ENCODE data around the gene CAP1.
"Not testable (repeated sequence)": the region's sequence is repeated elsewhere in the genome, so short reads cannot be mapped to it uniquely, and the experiment has no call there.

The CAP1 gene

DNA sequence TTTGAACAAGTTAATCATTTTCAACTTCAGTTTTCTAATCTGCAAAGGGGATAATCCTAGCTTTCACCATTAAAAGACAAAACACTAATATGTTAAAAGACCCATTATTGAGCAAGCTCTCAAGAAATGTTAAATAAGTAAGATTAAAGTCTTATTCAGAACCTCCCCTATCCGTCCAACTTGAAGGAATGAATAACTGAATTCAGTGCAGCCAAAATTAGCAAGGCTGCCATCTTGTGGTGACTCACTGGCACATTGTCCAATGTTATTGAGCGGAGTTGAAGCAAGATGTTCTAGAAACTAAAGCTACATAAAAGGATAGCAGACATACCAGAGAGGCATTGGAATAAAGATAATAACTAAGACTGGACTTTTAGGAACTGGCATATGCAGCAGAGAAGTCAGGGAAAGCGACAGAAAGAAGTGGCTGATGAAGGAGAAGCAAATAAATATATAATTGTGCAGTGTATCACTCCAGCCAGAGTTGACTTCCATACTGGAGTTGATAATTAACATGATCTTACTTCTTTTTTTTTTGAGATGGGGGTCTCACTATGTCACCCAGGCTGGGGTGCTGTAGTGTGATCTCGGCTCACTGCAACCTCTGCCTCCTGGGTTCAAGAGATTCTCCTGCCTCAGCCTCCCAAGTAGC lies 8.2 kb upstream of the CAP1 start:
- peak in 1 of 2 donors; percentile 45 for DNase-seq (ENCODE audit: low read depth in 2 of 2)

GRCh38 chr1:40034869-40035268 lies 5.7 kb upstream of the CAP1 start:
- DNase-seq (ENCODE audit: low read depth in 2 of 2), result no peak

GRCh38 chr1:40036574-40036973 lies 4.0 kb upstream of the CAP1 start:
- DNase-seq (ENCODE audit: low read depth in 2 of 2), result no peak

DNA sequence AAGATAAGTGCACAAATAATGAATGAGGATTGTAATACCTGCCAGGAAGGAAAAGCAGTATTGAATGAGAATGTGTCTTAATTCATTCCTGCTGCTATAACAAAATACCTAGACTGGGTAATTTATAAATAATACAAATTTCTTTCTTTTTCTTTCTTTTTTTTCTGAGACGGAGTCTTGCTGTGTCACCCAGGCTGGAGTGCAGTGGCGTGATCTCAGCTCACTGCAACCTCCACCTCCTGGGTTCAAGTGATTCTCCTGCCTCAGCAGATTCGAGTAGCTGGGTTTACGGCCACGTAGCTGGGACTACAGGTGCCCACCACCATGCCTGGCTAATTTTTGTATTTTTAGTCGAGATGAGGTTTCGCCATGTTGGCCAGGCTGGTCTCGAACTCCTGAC lies 3.3 kb upstream of the CAP1 start:
- not testable (repeated sequence) for DNase-seq (ENCODE audit: low read depth in 2 of 2)

GRCh38 chr1:40038697-40039096 lies 1.8 kb upstream of the CAP1 start:
- no peak for DNase-seq (ENCODE audit: low read depth in 2 of 2)

DNA sequence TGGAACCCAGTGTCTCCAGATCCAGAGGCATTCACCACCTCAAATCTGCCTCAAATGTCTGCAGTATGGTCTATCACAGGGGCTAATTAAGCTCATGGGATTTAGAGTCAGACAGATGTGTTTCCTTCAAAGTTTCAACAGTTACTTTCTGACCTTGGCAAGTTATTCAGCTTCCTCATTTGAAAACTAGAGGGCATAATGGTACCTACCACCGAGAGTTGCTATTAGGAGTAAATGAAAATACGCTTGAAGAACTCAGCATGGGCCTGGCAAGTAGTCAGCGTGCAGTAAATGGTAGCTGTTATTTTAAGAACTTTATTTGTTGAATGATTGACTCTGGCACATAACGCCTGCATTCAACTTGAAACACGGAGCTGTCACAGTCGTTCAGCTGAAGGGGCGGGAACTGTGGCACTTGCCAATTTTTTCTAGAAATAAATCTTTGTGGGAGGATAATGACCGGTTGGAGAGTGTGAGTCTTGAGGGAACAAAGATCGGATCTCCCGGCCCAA lies 1.2 kb upstream of the CAP1 start:
- DNase-seq (ENCODE audit: low read depth in 2 of 2), result no peak

DNA sequence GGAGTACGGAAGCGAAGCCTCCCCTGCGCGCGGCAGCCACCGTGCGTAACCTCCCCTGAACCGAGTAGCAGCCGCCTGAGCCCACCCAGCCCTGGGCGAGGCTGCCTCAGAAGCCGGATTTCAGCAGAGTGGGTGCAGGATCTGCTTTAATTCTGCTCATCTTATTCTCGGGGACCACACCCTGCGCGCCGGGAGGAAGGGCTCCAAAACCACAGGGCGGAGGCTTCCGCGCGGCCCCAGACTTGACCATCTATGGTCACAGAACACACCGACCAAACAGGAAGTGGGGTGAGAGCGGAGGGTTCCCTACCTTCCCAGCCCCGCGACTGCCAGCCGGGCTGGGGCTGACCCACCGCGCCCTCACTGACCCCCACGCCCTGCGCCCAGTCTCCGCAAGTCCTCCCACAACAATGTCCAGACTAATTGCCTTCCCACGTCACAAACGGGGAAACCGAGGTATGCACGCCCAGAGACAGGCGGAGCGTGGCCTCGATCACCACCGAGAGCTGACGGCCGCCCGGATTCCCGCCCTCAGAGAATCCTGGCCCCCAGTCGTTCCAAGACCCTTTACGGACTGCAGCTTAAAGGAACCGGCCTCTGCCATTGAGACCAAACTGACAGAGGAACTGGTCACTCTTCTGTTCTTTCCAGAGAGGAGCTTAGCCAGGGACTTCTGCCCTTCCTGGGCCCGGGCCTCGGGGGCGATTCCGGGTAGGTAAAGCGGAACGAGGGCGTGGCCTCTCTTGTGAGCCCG lies 595 bp upstream of the CAP1 start:
- DNase-seq (ENCODE audit: low read depth in 2 of 2), result peak; percentile 64 to 70

GRCh38 chr1:40041466-40041838 lies 923 bp downstream of the CAP1 start:
- no peak for DNase-seq (ENCODE audit: low read depth in 2 of 2)

DNA sequence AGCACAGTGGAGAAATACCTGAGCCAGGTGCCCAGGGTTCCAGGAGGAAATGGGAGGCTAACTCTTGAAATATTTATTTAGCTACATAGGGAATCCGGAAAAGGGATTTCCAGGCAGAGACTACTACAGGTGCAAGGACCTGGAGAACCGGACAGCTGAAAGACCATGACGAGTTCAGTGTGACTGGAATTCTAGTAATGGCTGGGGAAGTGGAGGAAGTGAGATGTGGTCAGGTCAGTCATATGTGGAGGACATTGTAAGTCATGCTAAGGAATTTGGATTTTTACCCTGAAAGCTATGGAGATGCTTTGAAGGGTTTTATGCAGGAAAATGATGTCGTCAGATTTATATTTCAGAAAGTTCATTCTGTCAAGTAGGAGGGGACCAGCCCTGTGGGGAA lies 1.8 kb downstream of the CAP1 start:
- DNase-seq (ENCODE audit: low read depth in 2 of 2), result no peak

DNA sequence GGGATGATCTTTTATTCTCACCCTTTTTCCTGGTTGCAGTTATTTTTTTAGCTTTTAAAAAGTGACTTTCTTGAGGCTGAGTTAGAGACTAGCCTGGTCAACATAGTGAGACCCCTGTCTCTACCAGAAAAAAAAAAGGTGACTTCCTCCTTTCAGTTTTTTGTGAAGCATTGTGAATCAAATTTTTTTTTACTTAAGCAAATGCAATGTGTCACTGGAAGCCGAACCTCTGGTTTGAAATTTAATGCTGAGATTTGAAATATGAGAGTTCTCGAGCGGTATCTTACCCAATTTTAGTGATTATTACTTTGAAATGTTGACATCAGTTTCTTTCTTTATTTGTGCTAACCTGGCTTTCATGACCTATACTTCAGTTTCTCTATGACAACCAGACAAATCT lies 3.6 kb downstream of the CAP1 start:
- no peak for DNase-seq (ENCODE audit: low read depth in 2 of 2)

- no peak for DNase-seq (ENCODE audit: low read depth in 2 of 2)
These were observed 4.7 kb downstream of the CAP1 start for GRCh38 chr1:40045182-40045581.

GRCh38 chr1:40045766-40046165 lies 5.2 kb downstream of the CAP1 start:
- no peak for DNase-seq (ENCODE audit: low read depth in 2 of 2)

- no peak for DNase-seq (ENCODE audit: low read depth in 2 of 2)
These were observed 6.7 kb downstream of the CAP1 start for GRCh38 chr1:40047276-40047675.

- no peak for DNase-seq (ENCODE audit: low read depth in 2 of 2)
These were observed 7.2 kb downstream of the CAP1 start for GRCh38 chr1:40047769-40048168.

GRCh38 chr1:40049725-40050124 lies 9.2 kb downstream of the CAP1 start:
- DNase-seq (ENCODE audit: low read depth in 2 of 2), result no peak

DNA sequence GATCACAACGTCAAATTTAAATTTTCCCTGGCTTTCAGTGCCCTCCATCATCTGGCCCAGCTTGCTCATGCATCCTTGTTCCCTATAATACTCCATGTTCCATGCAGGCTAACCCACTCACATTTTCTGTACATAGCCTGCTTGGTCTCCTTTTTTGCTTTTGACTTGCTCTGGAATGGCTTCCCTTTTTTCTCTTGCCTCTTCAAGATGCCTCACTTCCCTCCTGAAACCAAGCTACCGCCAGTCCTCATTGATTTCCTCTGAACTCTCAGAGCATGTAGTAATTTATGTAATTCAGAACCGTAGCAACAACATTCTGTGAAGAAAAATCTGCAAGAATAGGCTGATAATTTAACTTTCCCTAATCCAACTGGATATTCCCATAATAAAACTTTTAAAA lies 10.3 kb downstream of the CAP1 start:
- DNase-seq (ENCODE audit: low read depth in 2 of 2), result no peak

DNA sequence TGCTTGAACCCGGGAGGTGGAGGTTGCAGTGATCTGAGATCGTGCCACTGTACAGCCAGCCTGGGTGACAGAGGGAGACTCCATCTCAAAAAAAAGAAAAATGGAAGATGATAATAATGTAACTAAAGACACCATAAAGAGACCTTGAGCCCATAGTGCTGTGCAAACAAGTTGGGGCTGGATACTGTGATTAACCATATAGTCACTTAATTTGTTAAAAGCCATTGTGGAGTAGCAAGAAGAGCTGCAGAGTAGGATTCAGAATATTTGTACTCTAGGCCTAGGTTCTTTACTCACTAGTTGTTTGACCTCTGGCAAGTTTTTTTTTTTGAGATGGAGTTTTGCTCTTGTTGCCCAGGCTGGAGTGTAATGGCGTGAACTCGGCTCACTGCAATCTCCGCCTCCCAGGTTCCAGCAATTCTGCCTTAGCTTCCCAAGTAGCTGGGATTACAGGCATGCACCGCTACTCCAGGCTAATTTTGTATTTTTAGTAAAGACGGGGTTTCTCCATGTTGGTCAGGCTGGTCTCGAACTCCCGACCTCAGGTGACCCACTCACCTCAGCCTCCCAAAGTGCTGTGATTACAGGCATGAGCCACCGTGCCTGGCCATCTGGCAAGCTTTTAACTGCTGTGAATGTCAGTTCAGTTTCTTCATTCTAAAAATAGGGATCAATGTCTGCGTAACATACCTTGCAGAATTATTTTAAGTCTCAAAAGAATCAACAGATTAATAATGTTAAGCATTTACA lies 12.8 kb downstream of the CAP1 start:
- DNase-seq (ENCODE audit: low read depth in 2 of 2), result no peak

DNA sequence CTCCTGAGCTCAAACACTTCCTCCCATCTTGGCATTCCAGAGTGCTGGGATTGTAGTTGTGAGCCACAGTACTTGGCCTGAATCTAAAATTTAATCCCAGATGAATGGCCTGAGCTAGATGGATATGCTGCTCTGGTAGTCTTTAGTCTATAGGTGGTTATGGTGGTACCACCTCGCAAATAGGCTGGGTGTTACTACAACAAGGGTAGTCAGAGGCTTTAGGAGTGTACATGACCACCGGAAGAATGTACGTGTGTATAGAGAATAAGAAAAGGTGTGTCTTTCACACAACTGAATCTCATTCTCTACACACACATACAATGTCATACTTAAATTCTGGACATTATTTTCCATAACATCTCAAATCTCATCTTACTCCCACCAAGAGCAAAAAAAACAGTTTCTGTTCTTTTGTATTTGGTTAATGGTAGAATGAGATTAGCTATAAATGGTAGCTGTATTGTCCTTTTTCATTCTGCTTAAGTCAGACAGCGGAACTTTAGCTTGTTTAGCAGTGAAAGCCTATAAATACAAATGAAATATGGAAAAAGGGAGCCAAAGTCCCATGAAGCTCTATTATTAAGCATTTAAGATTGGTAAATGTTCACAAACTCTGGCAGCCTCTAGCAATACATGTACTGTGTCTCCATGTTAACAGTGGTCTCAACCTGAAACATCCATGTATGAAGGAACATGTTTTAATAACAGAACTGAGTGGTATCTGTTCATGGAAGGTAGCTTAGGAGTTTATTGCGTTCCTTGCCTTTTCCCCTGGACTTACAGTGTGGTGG lies 16.2 kb downstream of the CAP1 start:
- no peak for DNase-seq (ENCODE audit: low read depth in 2 of 2)

GRCh38 chr1:40057310-40058030 lies 16.9 kb downstream of the CAP1 start:
- no peak for DNase-seq (ENCODE audit: low read depth in 2 of 2)

GRCh38 chr1:40058097-40058452 lies 17.5 kb downstream of the CAP1 start:
- DNase-seq (ENCODE audit: low read depth in 2 of 2), result no peak

Measured in stimulated activated CD4-positive, alpha-beta T cell treated with anti-CD3 and anti-CD28 coated beads, Interleukin-15, amount 100 ng/mL, for 48 hours (primary cell).